ENCODE measurements around the gene MDGA2. TPM values are rescaled to one million over a fixed set of nuclear protein-coding genes. Genes with fewer than 3 reads are reported as not detected.

MDGA2 gene
- total RNA-seq, 6 donors from 2014 or later: 0.61 TPM; not detected in 5

GRCh38 chr14:47567273-47567672, 108.1 kb downstream of the MDGA2 start:
- no peaks in the 10 kb centered on the region for H3K4me1 ChIP-seq
- DNase-seq (no peak), ATAC-seq (ENCODE audit: low FRiP score in 2 of 2) (no peak)
- no peak for TF ChIP-seq CTCF (IDR thresholded peaks at IDR 0.05)
- no peak for TF ChIP-seq POLR2AphosphoS5 (IDR thresholded peaks at IDR 0.05)
- no peak for TF ChIP-seq POLR2A (IDR thresholded peaks at IDR 0.05)
- TF ChIP-seq EP300 (IDR thresholded peaks at IDR 0.05): no peak
- no peaks in the 10 kb centered on the region for H3K9me3 ChIP-seq
- H3K27me3 ChIP-seq: no peaks in the 10 kb centered on the region
- H3K27ac ChIP-seq: no peak overlapping the region
- H3K36me3 ChIP-seq: no peaks in the 10 kb centered on the region
- no peak overlapping the region for H3K4me3 ChIP-seq

- no peak for TF ChIP-seq POLR2AphosphoS5 (IDR thresholded peaks at IDR 0.05)
- no peak for TF ChIP-seq EP300 (IDR thresholded peaks at IDR 0.05)
- no peak for TF ChIP-seq POLR2A (IDR thresholded peaks at IDR 0.05)
- TF ChIP-seq CTCF (IDR thresholded peaks at IDR 0.05): no peak
- ATAC-seq (ENCODE audit: low FRiP score in 2 of 2): no peak
- no peak overlapping the region for H3K4me3 ChIP-seq
- no peaks in the 10 kb centered on the region for H3K4me1 ChIP-seq
- 62 to 80% methylated on average over 1 of the region's 1 CpG for WGBS, 2 donors
- H3K36me3 ChIP-seq: no peaks in the 10 kb centered on the region
- DNase-seq: no peak
- H3K9me3 ChIP-seq: no peaks in the 10 kb centered on the region
- H3K27me3 ChIP-seq: no peaks in the 10 kb centered on the region
- H3K27ac ChIP-seq: no peak overlapping the region
Observed at GRCh38 chr14:47557894-47558293, 117.5 kb downstream of the MDGA2 start.

GRCh38 chr14:47555333-47555732, 120.1 kb downstream of the MDGA2 start:
- H3K4me1 ChIP-seq: no peaks in the 10 kb centered on the region
- no peaks in the 10 kb centered on the region for H3K27me3 ChIP-seq
- no peak for DNase-seq
- no peak overlapping the region for H3K27ac ChIP-seq
- H3K36me3 ChIP-seq: no peaks in the 10 kb centered on the region
- H3K4me3 ChIP-seq: no peak overlapping the region
- no peak for TF ChIP-seq CTCF (IDR thresholded peaks at IDR 0.05)
- no peak for TF ChIP-seq POLR2A (IDR thresholded peaks at IDR 0.05)
- TF ChIP-seq EP300 (IDR thresholded peaks at IDR 0.05): no peak
- no peak for TF ChIP-seq POLR2AphosphoS5 (IDR thresholded peaks at IDR 0.05)
- no peaks in the 10 kb centered on the region for H3K9me3 ChIP-seq
- ATAC-seq (ENCODE audit: low FRiP score in 2 of 2): no peak

- WGBS, 2 donors: 61 to 83% methylated on average over 2 of the region's 2 CpGs
Observed at GRCh38 chr14:47549886-47550285, 125.5 kb downstream of the MDGA2 start.

More at GRCh38 chr14:47549886-47550285, 125.5 kb downstream of the MDGA2 start:
- Histone ChIP-seq H3K27me3 (no peaks in the 10 kb centered on the region), H3K4me1 (no peaks in the 10 kb centered on the region), H3K27ac (no peak overlapping the region), H3K9me3 (no peaks in the 10 kb centered on the region), H3K36me3 (no peaks in the 10 kb centered on the region), H3K4me3 (no peak overlapping the region)
- ATAC-seq (ENCODE audit: low FRiP score in 2 of 2) (no peak), DNase-seq (no peak)
- TF ChIP-seq CTCF (IDR thresholded peaks at IDR 0.05): no peak

Data from upper lobe of left lung (tissue), 6 donors.